ENCODE data around the gene STX1B. TPM values are rescaled to one million over a fixed set of nuclear protein-coding genes. Genes with fewer than 3 reads are reported as not detected.
A peak's percentile ranks its signal among the peaks of the same experiment; 100 is the strongest.

The STX1B gene
- total RNA-seq, 1 experiment from 2014 or later = 11.0 TPM

- Histone ChIP-seq H3K9ac (ENCODE audit: extremely low read depth, insufficient read length, low read length) (peak within 1 kb of the TSS; percentile 11), H2AK5ac (ENCODE audit: insufficient read length, low read length) (no peak within 1 kb of the TSS), H3K4me1 (ENCODE audit: insufficient read depth, low read length) (no peaks in the 10 kb centered on the region), H2AFZ (ENCODE audit: low read length) (no peak within 1 kb of the TSS), H4K8ac (replicated peaks; ENCODE audit: insufficient read length, low read depth, low read length) (no peak within 1 kb of the TSS), H3K18ac (ENCODE audit: insufficient read length, low read depth, low read length) (peak within 1 kb of the TSS; percentile 36), H2BK15ac (ENCODE audit: low read depth, low read length) (no peak within 1 kb of the TSS), H3K79me1 (ENCODE audit: insufficient read depth, low read depth, low read length, poor library complexity, severe bottlenecking) (no peaks in the 10 kb centered on the region), H4K91ac (ENCODE audit: insufficient read length, low read depth, low read length) (no peak within 1 kb of the TSS), H4K20me1 (ENCODE audit: control insufficient read depth, insufficient read depth, insufficient read length) (no peaks in the 10 kb centered on the region), H3K4me2 (ENCODE audit: insufficient read depth, insufficient read length, low read length) (peak within 1 kb of the TSS; percentile 71), H3K14ac (ENCODE audit: insufficient read depth, low read length) (peak within 1 kb of the TSS; percentile 33; the same call in 1 of the 2 replicates), H3K9me3 (ENCODE audit: control insufficient read depth, low read depth, low read length) (no peaks in the 10 kb centered on the region), H2BK12ac (ENCODE audit: insufficient read length, low read depth, low read length) (no peak within 1 kb of the TSS), H3T11ph (ENCODE audit: low read length) (no peak within 1 kb of the TSS), H2BK120ac (ENCODE audit: low read depth, low read length, poor library complexity, severe bottlenecking) (no peak within 1 kb of the TSS), H4K5ac (ENCODE audit: insufficient read length, low read depth, low read length) (no peak within 1 kb of the TSS), H3K27ac (ENCODE audit: insufficient read length, low read depth, low read length) (no peak within 1 kb of the TSS), H2BK5ac (ENCODE audit: insufficient read length, low read length) (no peak within 1 kb of the TSS), H2BK20ac (ENCODE audit: low read depth, low read length, poor library complexity, severe bottlenecking) (no peak within 1 kb of the TSS), H3K4ac (ENCODE audit: low read depth, low read length) (no peak within 1 kb of the TSS), H3K27me3 (ENCODE audit: insufficient read depth, low read length) (no peaks in the 10 kb centered on the region), H3K23me2 (ENCODE audit: insufficient read length, low read depth, low read length, poor library complexity, severe bottlenecking) (peaks cover 11% of the 10 kb centered on the region), H3K23ac (ENCODE audit: insufficient read length, low read depth, low read length) (no peak within 1 kb of the TSS), H3K79me2 (ENCODE audit: insufficient read depth, low read length) (no peaks in the 10 kb centered on the region), H3K56ac (ENCODE audit: insufficient read length, low read depth, low read length) (no peak within 1 kb of the TSS)
- H3K27me3 Mint-ChIP-seq (ENCODE audit: low read depth) = no peaks in the 10 kb centered on the region
- no peaks in the 10 kb centered on the region for H3K9me3 Mint-ChIP-seq
- peak within 1 kb of the TSS; percentile 79 to 91 for H3K4me3 Mint-ChIP-seq
- no peak for TF ChIP-seq CTCF (conservative IDR thresholded peaks at IDR 0.05)
- peak; percentile 77 for DNase-seq
- peaks cover 26 to 28% of the 10 kb centered on the region in 2 experiments for H3K4me1 Mint-ChIP-seq
- peaks cover 10 to 27% (median 18%) of the 10 kb centered on the region in 3 experiments; a peak in 6 of 7 replicates for H3K36me3 Mint-ChIP-seq (ENCODE audit: insufficient read depth in 1 of 3, low read depth in 3 of 3)
- peak within 1 kb of the TSS; percentile 94 to 98 (median 97); a peak in 6 of 7 replicates for H3K27ac Mint-ChIP-seq
- WGBS (ENCODE audit: extremely low coverage, insufficient read length, low lambda C conversion rate) = no CpG with 5 or more reads among the region's 70 CpGs
Measured at GRCh38 chr16:30948667-30949649, 61.5 kb downstream of the STX1B start, which contains the start of gene ORAI3. ORAI3 (plus strand) TSS chr16:30949068; CDS start chr16:30949290, 222 bp downstream.
